Astrocyte (in vitro differentiated cells and primary cell): Measurements from ENCODE around the gene MATN3.

Experiments
- CTCF ChIP-seq: IDR thresholded peaks from 2 replicates; pipeline ENCODE4 v1.5.1; 2011; ENCODE audit warnings: low read depth, mild to moderate bottlenecking, inconsistent platforms, low read length, moderate library complexity; ENCODE audit not compliant: insufficient read depth
- EZH2 ChIP-seq: IDR thresholded peaks from 2 replicates; pipeline ENCODE4 v1.6.1; 2012; ENCODE audit warnings: mild to moderate bottlenecking, low read length, inconsistent platforms; ENCODE audit not compliant: insufficient read depth

- TF ChIP-seq EZH2 (no peak), CTCF (no peak)
These were observed 7.3 kb downstream of the MATN3 start for GRCh38 chr2:20005067-20005627.
